Measurements from ENCODE around the gene CMTM8. TPM values are rescaled to one million over a fixed set of nuclear protein-coding genes. Genes with fewer than 3 reads are reported as not detected.

Gene CMTM8
- polyA plus RNA-seq, 2 of the 4 experiments (the other 2 are of a cell fraction) = 8.4 to 15.6 TPM

- ATAC-seq = peak; percentile 31 to 65
- Histone ChIP-seq H3K4me2 (peak overlapping the region; percentile 90), H3K27ac (peak overlapping the region; percentile 83 to 88), H3K4me3 (peak overlapping the region; percentile 96), H3K4me1 (peaks cover 11% of the 10 kb centered on the region), H3K9me3 (peaks cover 5% of the 10 kb centered on the region; the same call in 1 of the 3 replicates)
- ChIA-PET CTCF (interaction anchor here (0.5 to 4.7 kb wide), 14 partner anchors 9 to 866 kb away, joined by 3 to 32 read pairs (median 5); no protein-coding TSS in a partner anchor), POLR2A (interaction anchor here (0.6 to 1.8 kb wide), 2 partner anchors 9 to 707 kb away, joined by 4 read pairs; partner anchors contain the start of gene STT3B)
- no peak for FAIRE-seq
- TF ChIP-seq MAX (IDR thresholded peaks at IDR 0.05) (peak; percentile 62; the same call in 1 of the 2 replicates), E2F6 (IDR thresholded peaks at IDR 0.05; ENCODE audit: borderline replicate concordance, low read depth) (no peak)
- WGBS (ENCODE audit: missing lambda C conversion rate) = 40% methylated on average over 12 of the region's 12 CpGs
- DNase-seq (ENCODE audit: low read depth in 1 of 2, low spot score in 1 of 2) = peak; percentile 39 to 40
Measured at GRCh38 chr3:32239307-32240158, 1.1 kb downstream of the CMTM8 start.

- no peak overlapping the region for H3K27ac ChIP-seq
- peak overlapping the region; percentile 90 for H3K4me2 ChIP-seq
- ATAC-seq (peak; percentile 55 to 77), DNase-seq (ENCODE audit: low read depth in 1 of 2, low spot score in 1 of 2) (peak; percentile 62 to 79), FAIRE-seq (peak; percentile 97)
- POLR2A ChIA-PET = interaction anchor here (1.8 kb wide), 1 partner anchor 707 kb away, joined by 4 read pairs; the partner anchor contains the start of gene STT3B
- CTCF ChIA-PET = interaction anchor here (0.5 to 4.7 kb wide), 16 partner anchors 9 to 866 kb away, joined by 3 to 32 read pairs (median 4); no protein-coding TSS in a partner anchor
- no peak overlapping the region for H3K4me3 ChIP-seq
- H3K9me3 ChIP-seq = peaks cover 5% of the 10 kb centered on the region; the same call in 1 of the 3 replicates
- H3K4me1 ChIP-seq = peaks cover 11% of the 10 kb centered on the region
- TF ChIP-seq KDM5A (IDR thresholded peaks at IDR 0.05) (no peak), BCL3 (IDR thresholded peaks at IDR 0.05) (no peak), MAZ (IDR thresholded peaks at IDR 0.05; ENCODE audit: borderline replicate concordance, low read depth, low read length) (no peak), RAD21 (conservative IDR thresholded peaks at IDR 0.05 in 1 of 2, IDR thresholded peaks at IDR 0.05 in 1 of 2) (no peak), E2F6 (IDR thresholded peaks at IDR 0.05; ENCODE audit: borderline replicate concordance, low read depth) (no peak), SMC3 (IDR thresholded peaks at IDR 0.05) (peak; percentile 23; the same call in 1 of the 3 replicates), PBX3 (IDR thresholded peaks at IDR 0.05) (no peak), HMGXB4 (CRISPR knock-in tag; IDR thresholded peaks at IDR 0.05; ENCODE audit: borderline replicate concordance) (no peak), JUNB (IDR thresholded peaks at IDR 0.05) (no peak), USF2 (IDR thresholded peaks at IDR 0.05) (no peak), CTCF (IDR thresholded peaks at IDR 0.05) (peak; percentile 40), CBX8 (IDR thresholded peaks at IDR 0.05) (no peak), ELK1 (IDR thresholded peaks at IDR 0.05; ENCODE audit: low read depth, low read length) (no peak)
- 63% methylated on average over 6 of the region's 6 CpGs for WGBS (ENCODE audit: missing lambda C conversion rate)
Measured at GRCh38 chr3:32240159-32240545, 1.7 kb downstream of the CMTM8 start.

Data from A549 (cell line).